ENCODE data around the gene PLPP3. TPM values are rescaled to one million over a fixed set of nuclear protein-coding genes. Genes with fewer than 3 reads are reported as not detected.

Gene PLPP3
- total RNA-seq, 1 donor from 2014 or later, result 132 TPM

DNA sequence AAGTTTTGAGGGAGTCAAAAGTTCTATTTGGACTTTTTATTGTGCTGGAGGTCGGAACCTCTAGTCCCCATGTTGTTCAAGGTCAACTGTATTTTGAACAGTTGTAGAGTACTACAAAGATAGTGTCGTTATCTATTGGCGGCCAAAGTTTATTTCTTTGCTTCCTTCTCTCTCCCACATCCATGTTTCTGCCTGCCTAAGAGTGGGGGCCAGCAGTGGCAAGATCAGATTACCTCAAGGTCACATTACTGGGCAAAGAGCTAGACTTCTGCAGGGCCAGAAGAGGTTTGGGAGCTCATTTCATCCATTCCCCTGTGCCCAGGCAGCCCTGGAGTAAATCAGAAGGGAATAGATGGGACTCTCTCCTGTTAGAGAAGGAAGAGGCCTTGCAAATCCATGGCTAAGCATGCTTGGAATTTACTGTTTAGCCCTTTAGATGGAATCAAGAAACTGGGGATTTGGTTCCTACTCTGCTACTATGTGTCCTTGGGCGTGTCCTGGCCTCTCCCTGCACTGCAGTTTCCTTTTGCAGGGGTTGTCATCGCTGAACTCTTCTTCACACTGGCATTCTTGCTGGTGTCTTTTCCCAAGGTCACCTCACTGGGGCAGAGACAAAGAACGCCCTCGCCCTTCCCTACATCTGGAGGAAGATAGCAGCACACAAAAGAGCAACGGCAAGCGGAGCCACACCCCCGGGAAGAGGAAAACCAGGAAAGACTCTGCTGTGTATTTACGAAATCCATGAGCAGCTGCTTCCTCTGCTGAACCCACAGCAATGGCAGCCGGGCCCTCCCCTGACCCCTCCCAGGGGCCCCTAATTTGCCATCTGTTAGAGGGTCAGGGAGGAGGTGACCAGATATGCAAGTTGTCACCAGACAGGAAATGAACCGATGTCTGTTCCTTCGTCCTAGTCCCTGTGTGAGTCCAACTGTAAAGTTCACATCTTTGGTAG lies 73.3 kb downstream of the PLPP3 start:
- Histone ChIP-seq H3K27ac (ENCODE audit: low read depth, low read length) (no peak overlapping the region), H3K4me3 (ENCODE audit: low read length in 3 of 3) (no peak overlapping the region), H3K36me3 (ENCODE audit: control insufficient read depth in 3 of 3, insufficient read depth in 3 of 3, low read length in 3 of 3) (peaks cover 15 to 34% (median 27%) of the 10 kb centered on the region in 3 donors), H3K4me1 (ENCODE audit: control insufficient read depth in 3 of 3, insufficient read depth in 3 of 3, low read length in 3 of 3) (peaks cover 50 to 66% (median 53%) of the 10 kb centered on the region in 3 donors), H3K9ac (ENCODE audit: low read depth in 1 of 3, low read length in 3 of 3) (no peak overlapping the region), H3K9me3 (ENCODE audit: control insufficient read depth in 3 of 3, low read length in 3 of 3) (no peaks in the 10 kb centered on the region), H3K27me3 (ENCODE audit: control insufficient read depth in 3 of 3, insufficient read depth in 3 of 3, low read length in 3 of 3) (no peaks in the 10 kb centered on the region)

DNA sequence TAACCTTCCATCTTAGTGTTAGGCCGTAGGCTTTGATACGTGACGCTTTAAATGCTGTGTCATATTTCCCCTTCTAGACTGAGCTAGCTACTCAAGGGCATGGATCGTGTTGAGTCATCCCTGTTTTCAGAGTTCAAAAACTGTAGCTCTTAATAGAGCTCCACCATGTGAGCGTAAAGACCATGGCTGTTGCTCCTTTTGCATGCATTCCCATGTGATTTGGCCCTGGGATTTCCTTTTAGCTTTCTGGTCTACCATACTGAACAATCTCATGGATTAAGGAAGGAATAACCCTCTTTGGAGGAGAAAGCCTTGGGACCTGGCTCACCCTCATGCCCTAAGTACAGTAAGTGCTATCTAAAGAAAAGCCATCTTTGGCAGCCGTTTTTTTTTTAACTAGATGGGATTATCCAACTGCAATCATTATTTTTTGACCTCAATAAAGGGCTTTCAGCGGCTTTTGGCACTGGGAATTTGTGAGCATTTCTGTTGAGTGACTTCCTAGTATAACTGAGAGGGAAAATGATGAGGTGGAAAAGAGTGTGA lies 76.6 kb downstream of the PLPP3 start:
- no peaks in the 10 kb centered on the region for H3K27me3 ChIP-seq (ENCODE audit: control insufficient read depth in 3 of 3, insufficient read depth in 3 of 3, low read length in 3 of 3)
- H3K4me3 ChIP-seq (ENCODE audit: low read length in 3 of 3), result no peak overlapping the region
- no peak overlapping the region for H3K27ac ChIP-seq (ENCODE audit: low read depth, low read length)
- H3K9ac ChIP-seq (ENCODE audit: low read depth in 1 of 3, low read length in 3 of 3), result no peak overlapping the region
- H3K4me1 ChIP-seq (ENCODE audit: control insufficient read depth in 3 of 3, insufficient read depth in 3 of 3, low read length in 3 of 3), result peaks cover 25 to 35% (median 30%) of the 10 kb centered on the region in 3 donors
- H3K9me3 ChIP-seq (ENCODE audit: control insufficient read depth in 3 of 3, low read length in 3 of 3), result no peaks in the 10 kb centered on the region
- peaks cover 6 to 31% (median 16%) of the 10 kb centered on the region in 3 donors for H3K36me3 ChIP-seq (ENCODE audit: control insufficient read depth in 3 of 3, insufficient read depth in 3 of 3, low read length in 3 of 3)

DNA sequence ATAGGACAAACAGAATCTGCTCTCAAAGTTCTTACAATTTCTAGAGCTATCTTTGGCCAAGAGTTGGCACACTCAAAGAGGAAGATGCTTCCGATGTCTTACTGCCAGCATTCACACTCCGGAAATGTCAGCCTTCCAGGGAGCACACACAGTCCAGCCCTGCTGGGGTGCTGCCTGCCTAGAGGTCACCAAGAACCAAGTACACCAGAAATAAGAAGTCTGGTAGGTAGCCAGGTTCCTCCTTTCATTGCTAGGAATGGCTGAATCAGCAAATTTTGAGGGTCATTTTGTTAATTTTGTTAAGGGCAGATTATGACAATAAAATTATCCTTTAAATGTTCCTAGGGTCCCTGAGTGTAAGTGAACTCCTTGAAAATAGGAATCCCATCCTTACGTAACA lies 77.5 kb downstream of the PLPP3 start:
- H3K36me3 ChIP-seq (ENCODE audit: control insufficient read depth in 3 of 3, insufficient read depth in 3 of 3, low read length in 3 of 3), result peaks cover 6 to 26% (median 13%) of the 10 kb centered on the region in 3 donors
- no peak overlapping the region for H3K9ac ChIP-seq (ENCODE audit: low read depth in 1 of 3, low read length in 3 of 3)
- no peak overlapping the region for H3K27ac ChIP-seq (ENCODE audit: low read depth, low read length)
- no peaks in the 10 kb centered on the region for H3K27me3 ChIP-seq (ENCODE audit: control insufficient read depth in 3 of 3, insufficient read depth in 3 of 3, low read length in 3 of 3)
- H3K9me3 ChIP-seq (ENCODE audit: control insufficient read depth in 3 of 3, low read length in 3 of 3), result no peaks in the 10 kb centered on the region
- H3K4me1 ChIP-seq (ENCODE audit: control insufficient read depth in 3 of 3, insufficient read depth in 3 of 3, low read length in 3 of 3), result peaks cover 18 to 28% (median 26%) of the 10 kb centered on the region in 3 donors
- H3K4me3 ChIP-seq (ENCODE audit: low read length in 3 of 3), result no peak overlapping the region

DNA sequence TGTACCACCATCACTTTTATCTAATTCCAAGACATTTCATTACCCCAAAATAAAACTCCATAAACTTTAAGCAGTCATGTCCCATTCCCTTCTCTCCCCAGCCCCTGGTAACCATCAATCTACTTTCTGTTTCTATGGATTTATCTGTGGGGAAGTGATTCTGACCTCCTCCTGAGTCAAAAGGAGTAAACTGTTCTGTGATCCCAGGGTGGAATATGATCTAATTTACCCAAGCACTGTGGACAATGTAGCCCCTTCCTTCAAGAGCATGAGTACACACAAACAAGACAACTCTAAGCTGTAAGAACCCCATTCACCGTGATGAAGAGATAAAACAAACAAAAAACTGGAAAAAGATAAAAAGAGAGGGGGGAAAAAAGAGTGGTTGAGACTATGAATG lies 77.9 kb downstream of the PLPP3 start:
- no peaks in the 10 kb centered on the region for H3K27me3 ChIP-seq (ENCODE audit: control insufficient read depth in 3 of 3, insufficient read depth in 3 of 3, low read length in 3 of 3)
- peak overlapping the region; percentile 32 for H3K27ac ChIP-seq (ENCODE audit: low read depth, low read length)
- H3K4me1 ChIP-seq (ENCODE audit: control insufficient read depth in 3 of 3, insufficient read depth in 3 of 3, low read length in 3 of 3), result peaks cover 14 to 26% (median 22%) of the 10 kb centered on the region in 3 donors
- no peaks in the 10 kb centered on the region for H3K9me3 ChIP-seq (ENCODE audit: control insufficient read depth in 3 of 3, low read length in 3 of 3)
- no peak overlapping the region for H3K9ac ChIP-seq (ENCODE audit: low read depth in 1 of 3, low read length in 3 of 3)
- no peak overlapping the region for H3K4me3 ChIP-seq (ENCODE audit: low read length in 3 of 3)
- peaks cover 6 to 23% (median 17%) of the 10 kb centered on the region in 3 donors for H3K36me3 ChIP-seq (ENCODE audit: control insufficient read depth in 3 of 3, insufficient read depth in 3 of 3, low read length in 3 of 3)

DNA sequence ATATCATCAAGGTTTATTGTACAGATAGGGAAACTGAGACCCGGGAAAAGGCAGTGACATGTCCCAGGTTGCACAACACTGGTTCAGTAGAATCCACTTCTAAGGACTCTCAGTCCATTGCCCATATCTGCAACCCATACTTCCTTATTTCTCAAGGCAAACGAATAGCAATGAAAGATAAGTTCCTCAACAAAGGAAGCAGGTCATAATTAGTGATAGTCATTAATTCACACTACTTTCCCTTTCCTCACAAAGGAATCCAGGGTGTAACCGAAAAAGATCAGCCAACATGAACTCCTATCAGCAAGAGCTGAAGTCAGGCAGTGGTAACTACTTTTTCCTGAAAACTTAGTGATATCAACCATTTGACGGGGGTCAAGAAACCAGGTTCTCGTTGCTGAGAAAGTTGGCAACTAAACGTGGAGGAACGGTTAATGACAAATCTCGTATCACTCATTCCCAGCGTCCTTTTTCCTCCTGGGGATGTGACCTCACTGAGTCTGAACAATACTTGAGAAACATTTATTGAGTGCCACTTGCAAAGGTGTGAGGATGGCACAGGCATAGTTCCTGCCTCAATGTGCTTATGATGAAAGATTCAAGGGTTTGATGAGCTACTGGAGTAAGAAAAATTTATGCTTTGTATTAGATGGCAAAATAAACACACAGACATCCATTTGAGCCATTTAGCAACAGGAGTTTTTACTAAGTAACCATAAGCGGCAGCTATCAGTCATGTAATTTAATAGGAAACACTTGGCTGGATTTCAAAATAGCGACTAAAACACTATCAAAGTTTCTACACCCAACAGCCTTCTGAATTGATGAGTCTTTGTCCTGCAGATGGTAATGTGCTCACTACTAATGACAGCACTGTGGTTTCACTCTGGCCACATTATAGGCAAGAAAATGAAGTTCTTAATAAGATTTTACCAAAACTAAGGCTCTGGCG lies 82.3 kb downstream of the PLPP3 start:
- Histone ChIP-seq H3K27ac (ENCODE audit: low read depth, low read length) (no peak overlapping the region), H3K36me3 (ENCODE audit: control insufficient read depth in 3 of 3, insufficient read depth in 3 of 3, low read length in 3 of 3) (peaks cover 7 to 36% (median 32%) of the 10 kb centered on the region in 3 donors), H3K9ac (ENCODE audit: low read depth in 1 of 3, low read length in 3 of 3) (no peak overlapping the region), H3K9me3 (ENCODE audit: control insufficient read depth in 3 of 3, low read length in 3 of 3) (no peaks in the 10 kb centered on the region), H3K4me1 (ENCODE audit: control insufficient read depth in 3 of 3, insufficient read depth in 3 of 3, low read length in 3 of 3) (peaks cover 7 to 15% (median 8%) of the 10 kb centered on the region in 3 donors), H3K4me3 (ENCODE audit: low read length in 3 of 3) (no peak overlapping the region), H3K27me3 (ENCODE audit: control insufficient read depth in 3 of 3, insufficient read depth in 3 of 3, low read length in 3 of 3) (no peaks in the 10 kb centered on the region)

DNA sequence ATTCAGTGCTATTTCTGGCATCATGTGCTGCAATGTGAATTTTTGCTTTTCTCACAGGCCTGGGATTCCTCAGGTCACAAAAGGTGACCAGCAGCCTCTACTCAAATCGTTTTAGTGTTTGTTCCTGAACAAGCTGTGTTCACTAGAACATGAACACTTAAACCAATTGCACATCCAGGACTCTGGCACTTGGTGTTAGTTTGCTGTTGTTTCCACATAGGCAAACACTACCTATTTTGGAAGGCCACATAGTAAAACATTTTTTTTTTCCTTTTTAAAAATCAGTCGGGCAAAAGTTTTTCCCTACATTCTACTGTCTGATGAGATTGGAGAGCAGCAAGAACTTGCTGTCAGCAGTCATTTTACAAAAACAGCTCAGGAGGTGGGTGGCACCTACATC lies 83.2 kb downstream of the PLPP3 start:
- no peak overlapping the region for H3K27ac ChIP-seq (ENCODE audit: low read depth, low read length)
- H3K36me3 ChIP-seq (ENCODE audit: control insufficient read depth in 3 of 3, insufficient read depth in 3 of 3, low read length in 3 of 3), result peaks cover 7 to 36% (median 32%) of the 10 kb centered on the region in 3 donors
- no peak overlapping the region for H3K4me3 ChIP-seq (ENCODE audit: low read length in 3 of 3)
- no peaks in the 10 kb centered on the region for H3K9me3 ChIP-seq (ENCODE audit: control insufficient read depth in 3 of 3, low read length in 3 of 3)
- peaks cover 4 to 11% (median 6%) of the 10 kb centered on the region in 3 donors for H3K4me1 ChIP-seq (ENCODE audit: control insufficient read depth in 3 of 3, insufficient read depth in 3 of 3, low read length in 3 of 3)
- no peak overlapping the region for H3K9ac ChIP-seq (ENCODE audit: low read depth in 1 of 3, low read length in 3 of 3)
- H3K27me3 ChIP-seq (ENCODE audit: control insufficient read depth in 3 of 3, insufficient read depth in 3 of 3, low read length in 3 of 3), result no peaks in the 10 kb centered on the region

DNA sequence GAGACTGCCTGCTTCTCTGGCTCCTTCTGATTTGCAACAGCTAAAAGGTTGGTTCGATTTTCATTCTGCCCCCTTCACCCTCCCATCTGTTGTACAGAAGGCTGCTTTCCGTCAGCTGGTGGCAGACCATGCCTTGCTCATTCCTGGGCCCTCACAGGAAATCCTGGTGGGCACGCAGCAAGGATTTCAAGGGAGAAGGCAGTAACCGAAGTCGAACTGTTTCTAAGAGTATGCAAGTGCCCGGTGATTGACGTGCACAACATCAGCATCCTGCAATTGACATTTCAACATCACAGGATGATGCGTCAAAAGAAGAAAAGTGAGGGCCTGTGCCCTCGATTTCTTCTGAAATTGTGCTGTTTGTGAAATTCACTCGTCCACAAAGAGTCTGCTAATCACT lies 83.8 kb downstream of the PLPP3 start:
- Histone ChIP-seq H3K4me3 (ENCODE audit: low read length in 3 of 3) (no peak overlapping the region), H3K9me3 (ENCODE audit: control insufficient read depth in 3 of 3, low read length in 3 of 3) (no peaks in the 10 kb centered on the region), H3K36me3 (ENCODE audit: control insufficient read depth in 3 of 3, insufficient read depth in 3 of 3, low read length in 3 of 3) (peaks cover 7 to 36% (median 30%) of the 10 kb centered on the region in 3 donors), H3K4me1 (ENCODE audit: control insufficient read depth in 3 of 3, insufficient read depth in 3 of 3, low read length in 3 of 3) (peaks cover 4 to 12% (median 6%) of the 10 kb centered on the region in 3 donors), H3K27ac (ENCODE audit: low read depth, low read length) (no peak overlapping the region), H3K9ac (ENCODE audit: low read depth in 1 of 3, low read length in 3 of 3) (no peak overlapping the region), H3K27me3 (ENCODE audit: control insufficient read depth in 3 of 3, insufficient read depth in 3 of 3, low read length in 3 of 3) (no peaks in the 10 kb centered on the region)

DNA sequence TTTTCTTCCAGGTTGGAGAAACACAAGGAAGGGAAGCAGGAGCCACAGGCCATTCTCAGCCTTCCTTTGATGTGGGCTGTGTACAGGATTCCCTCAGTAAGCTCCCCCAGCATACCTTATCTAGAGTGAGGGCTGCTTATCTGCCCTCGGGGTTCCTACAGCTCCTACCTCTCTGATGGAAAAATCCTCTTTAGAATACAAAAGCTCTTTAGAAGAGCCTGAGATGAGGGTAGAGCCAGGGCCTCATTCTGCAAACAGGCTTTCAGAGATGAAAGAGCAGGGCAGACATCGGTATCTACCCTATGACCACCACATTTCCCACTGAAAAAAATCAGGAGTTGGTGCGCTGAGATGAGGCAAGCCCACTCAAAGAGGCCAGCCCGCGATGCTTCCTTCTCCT lies 85.1 kb downstream of the PLPP3 start:
- H3K4me3 ChIP-seq (ENCODE audit: low read length in 3 of 3), result no peak overlapping the region
- peaks cover 7 to 32% (median 26%) of the 10 kb centered on the region in 3 donors for H3K36me3 ChIP-seq (ENCODE audit: control insufficient read depth in 3 of 3, insufficient read depth in 3 of 3, low read length in 3 of 3)
- H3K27ac ChIP-seq (ENCODE audit: low read depth, low read length), result no peak overlapping the region
- no peaks in the 10 kb centered on the region for H3K27me3 ChIP-seq (ENCODE audit: control insufficient read depth in 3 of 3, insufficient read depth in 3 of 3, low read length in 3 of 3)
- no peaks in the 10 kb centered on the region for H3K9me3 ChIP-seq (ENCODE audit: control insufficient read depth in 3 of 3, low read length in 3 of 3)
- peaks cover 2 to 12% (median 4%) of the 10 kb centered on the region in 3 donors for H3K4me1 ChIP-seq (ENCODE audit: control insufficient read depth in 3 of 3, insufficient read depth in 3 of 3, low read length in 3 of 3)
- H3K9ac ChIP-seq (ENCODE audit: low read depth in 1 of 3, low read length in 3 of 3), result no peak overlapping the region

DNA sequence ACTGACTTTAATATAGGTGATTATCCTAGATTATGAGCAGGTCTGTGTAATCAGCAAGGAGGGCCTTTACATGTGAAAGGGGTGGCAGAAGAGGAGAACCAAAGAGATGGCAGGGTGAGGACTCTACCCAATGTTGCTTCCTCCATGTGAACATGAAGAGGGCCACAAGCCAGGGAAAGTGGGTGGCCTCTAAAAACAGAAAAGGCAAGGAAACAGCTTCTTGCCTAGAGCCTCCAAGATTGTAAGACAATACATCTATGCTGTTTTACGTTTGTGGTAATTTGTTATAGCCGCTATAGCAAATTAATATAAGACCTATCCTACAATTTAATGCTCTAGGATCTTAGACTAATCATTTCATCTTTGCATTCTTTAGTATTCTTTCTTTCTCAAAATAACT lies 85.5 kb downstream of the PLPP3 start:
- no peaks in the 10 kb centered on the region for H3K9me3 ChIP-seq (ENCODE audit: control insufficient read depth in 3 of 3, low read length in 3 of 3)
- peaks cover 7 to 31% (median 26%) of the 10 kb centered on the region in 3 donors for H3K36me3 ChIP-seq (ENCODE audit: control insufficient read depth in 3 of 3, insufficient read depth in 3 of 3, low read length in 3 of 3)
- no peaks in the 10 kb centered on the region for H3K27me3 ChIP-seq (ENCODE audit: control insufficient read depth in 3 of 3, insufficient read depth in 3 of 3, low read length in 3 of 3)
- peaks cover 0 to 12% (median 4%) of the 10 kb centered on the region in 3 donors for H3K4me1 ChIP-seq (ENCODE audit: control insufficient read depth in 3 of 3, insufficient read depth in 3 of 3, low read length in 3 of 3)
- no peak overlapping the region for H3K9ac ChIP-seq (ENCODE audit: low read depth in 1 of 3, low read length in 3 of 3)
- H3K4me3 ChIP-seq (ENCODE audit: low read length in 3 of 3), result no peak overlapping the region
- H3K27ac ChIP-seq (ENCODE audit: low read depth, low read length), result no peak overlapping the region

Data from skeletal muscle tissue (tissue), 4 donors.